ENCODE results near the gene CARS1. TPM values are rescaled to one million over a fixed set of nuclear protein-coding genes. Genes with fewer than 3 reads are reported as not detected.

Gene CARS1
- total and polyA plus RNA-seq, 12 donors, result 12.5 to 24.6 (median 15.9) TPM

GRCh38 chr11:3091081-3091845, 34.0 kb upstream of the CARS1 start:
- 73 to 74% methylated on average over 13 to 14 of the region's 14 CpGs for WGBS, 2 donors
- H3K9me3 ChIP-seq, result no peaks in the 10 kb centered on the region
- TF ChIP-seq, protein P1, sequence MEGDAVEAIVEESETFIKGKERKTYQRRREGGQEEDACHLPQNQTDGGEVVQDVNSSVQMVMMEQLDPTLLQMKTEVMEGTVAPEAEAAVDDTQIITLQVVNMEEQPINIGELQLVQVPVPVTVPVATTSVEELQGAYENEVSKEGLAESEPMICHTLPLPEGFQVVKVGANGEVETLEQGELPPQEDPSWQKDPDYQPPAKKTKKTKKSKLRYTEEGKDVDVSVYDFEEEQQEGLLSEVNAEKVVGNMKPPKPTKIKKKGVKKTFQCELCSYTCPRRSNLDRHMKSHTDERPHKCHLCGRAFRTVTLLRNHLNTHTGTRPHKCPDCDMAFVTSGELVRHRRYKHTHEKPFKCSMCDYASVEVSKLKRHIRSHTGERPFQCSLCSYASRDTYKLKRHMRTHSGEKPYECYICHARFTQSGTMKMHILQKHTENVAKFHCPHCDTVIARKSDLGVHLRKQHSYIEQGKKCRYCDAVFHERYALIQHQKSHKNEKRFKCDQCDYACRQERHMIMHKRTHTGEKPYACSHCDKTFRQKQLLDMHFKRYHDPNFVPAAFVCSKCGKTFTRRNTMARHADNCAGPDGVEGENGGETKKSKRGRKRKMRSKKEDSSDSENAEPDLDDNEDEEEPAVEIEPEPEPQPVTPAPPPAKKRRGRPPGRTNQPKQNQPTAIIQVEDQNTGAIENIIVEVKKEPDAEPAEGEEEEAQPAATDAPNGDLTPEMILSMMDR (IDR thresholded peaks at IDR 0.05), result no peak
- no peaks in the 10 kb centered on the region for H3K27me3 ChIP-seq
- no peak for ATAC-seq
- H3K36me3 ChIP-seq, result peaks cover 0 to 70% (median 3%) of the 10 kb centered on the region in 9 donors
- peaks cover 0 to 38% (median 22%) of the 10 kb centered on the region in 9 donors for H3K4me1 ChIP-seq
- DNase-seq, result no peak
- no peak overlapping the region for H3K4me3 ChIP-seq
- H3K27ac ChIP-seq, result no peak overlapping the region
- intact Hi-C loops (cut with DNase I), result loop anchor here in 8 of 10 donors (1.0 to 10.0 kb wide), 6 partner anchors 34 to 556 kb away; partner anchors contain the start of gene CARS1 (in 2 of the 8)

DNA sequence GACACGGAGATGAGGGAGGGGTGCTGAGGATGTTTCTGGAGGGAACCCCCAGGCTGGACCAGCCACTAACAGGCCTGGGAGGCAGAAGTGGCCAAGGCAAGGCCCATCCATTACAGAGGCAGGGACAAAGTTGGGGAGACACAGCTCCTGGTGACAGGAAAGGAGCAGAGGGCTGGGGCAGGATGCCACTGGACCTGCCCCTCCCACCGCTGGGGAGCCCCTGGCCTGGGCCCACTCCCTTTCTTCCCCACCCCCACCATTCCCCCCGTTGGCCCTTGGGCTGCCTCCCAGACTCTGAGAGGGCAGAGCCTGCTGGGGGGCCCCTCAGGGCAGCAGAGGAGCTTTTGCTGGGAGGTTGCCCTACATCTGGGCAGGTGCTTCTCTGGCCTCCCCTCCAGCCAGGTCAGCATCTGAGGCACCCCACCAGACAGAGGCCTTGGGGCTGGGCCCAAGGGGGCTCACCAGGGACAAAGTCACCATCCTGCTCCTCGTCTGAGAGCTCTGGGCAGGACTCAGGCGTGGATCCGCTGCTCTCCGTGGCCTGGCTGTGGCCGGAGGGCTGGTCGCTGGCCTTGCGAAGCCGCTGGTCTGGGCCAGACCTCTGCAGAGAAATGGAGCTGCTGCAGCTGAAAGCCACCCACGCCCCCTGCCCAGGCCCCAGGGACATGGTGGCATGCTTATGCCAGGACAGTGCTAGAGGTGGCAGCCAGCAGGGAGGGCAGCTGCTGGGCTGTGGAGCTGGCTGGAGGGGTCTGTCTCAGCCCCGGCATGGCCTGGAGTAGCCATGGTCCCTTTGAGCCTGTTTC, 33.1 kb upstream of the CARS1 start:
- 93% methylated on average over 13 of the region's 13 CpGs for WGBS, 2 donors
- DNase-seq, result no peak

DNA sequence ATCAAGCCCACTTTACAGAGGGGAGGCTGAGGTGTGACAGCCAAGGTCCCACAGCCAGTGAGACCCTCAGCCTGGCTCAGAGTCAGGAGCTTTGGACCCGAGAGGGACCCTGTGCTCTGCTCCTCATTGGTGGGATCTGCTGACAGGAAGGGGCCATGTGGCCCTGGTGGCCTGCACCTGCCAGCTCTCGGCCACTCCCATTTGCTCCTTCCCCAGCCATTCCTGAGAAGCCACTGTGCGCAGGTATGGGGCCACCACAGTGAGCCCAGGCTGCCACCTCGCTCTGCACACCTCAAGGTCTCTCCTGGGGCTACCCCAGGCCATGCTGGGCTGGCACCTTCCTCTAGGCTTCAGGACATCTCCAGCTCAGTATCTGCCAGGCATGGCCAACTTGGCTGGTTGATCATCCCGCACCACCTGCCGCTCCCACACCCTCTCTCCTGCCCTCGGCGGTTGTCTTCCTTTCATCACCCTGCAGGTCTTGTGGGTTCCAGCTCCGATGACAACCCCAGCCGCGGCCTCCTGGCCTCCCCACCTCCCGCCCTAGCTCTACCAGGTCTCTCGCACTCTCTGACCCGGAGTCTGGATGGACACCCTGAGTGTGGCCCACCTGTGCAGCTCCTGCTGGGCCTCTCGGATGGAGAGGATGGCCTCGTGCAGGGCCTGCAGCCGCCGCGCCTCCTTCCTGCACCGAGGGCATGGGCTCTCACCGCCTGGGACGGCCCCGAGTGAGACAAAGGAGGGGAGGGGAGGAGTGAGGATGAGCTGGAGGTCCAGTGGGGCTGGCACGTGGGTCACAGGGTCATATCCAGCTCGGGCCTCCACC, 32.2 kb upstream of the CARS1 start:
- no peak for DNase-seq
- ATAC-seq, result no peak
- intact Hi-C loops (cut with DNase I), result loop anchor here in 7 of 10 donors (2.0 to 10.0 kb wide), 5 partner anchors 32 to 555 kb away; partner anchors contain the start of gene CARS1 (in 2 of the 7)

More for the DNA sequence above, 33.1 kb upstream of the CARS1 start:
- Histone ChIP-seq H3K4me3 (no peak overlapping the region), H3K27me3 (no peaks in the 10 kb centered on the region), H3K27ac (no peak overlapping the region), H3K9me3 (no peaks in the 10 kb centered on the region), H3K36me3 (peaks cover 0 to 70% (median 0%) of the 10 kb centered on the region in 9 donors), H3K4me1 (peaks cover 0 to 28% (median 13%) of the 10 kb centered on the region in 9 donors)
- TF ChIP-seq, protein P1 (IDR thresholded peaks at IDR 0.05), result no peak
- ATAC-seq, result no peak
- intact Hi-C loops (cut with DNase I), result loop anchor here in 6 of 10 donors (2.0 to 10.0 kb wide), 5 partner anchors 33 to 555 kb away; partner anchors contain the start of gene CARS1 (in 2 of the 6)

More for the DNA sequence above, 32.2 kb upstream of the CARS1 start:
- H3K27me3 ChIP-seq, result no peaks in the 10 kb centered on the region
- no peak overlapping the region for H3K4me3 ChIP-seq
- peaks cover 0 to 69% (median 0%) of the 10 kb centered on the region in 9 donors for H3K36me3 ChIP-seq
- WGBS, 2 donors, result 90 to 92% methylated on average over 25 of the region's 25 CpGs
- H3K27ac ChIP-seq, result no peak overlapping the region
- TF ChIP-seq, protein P1 (IDR thresholded peaks at IDR 0.05), result no peak
- no peaks in the 10 kb centered on the region for H3K9me3 ChIP-seq
- H3K4me1 ChIP-seq, result peaks cover 0 to 20% (median 5%) of the 10 kb centered on the region in 9 donors
